IMR-90 (cell line): Measurements from ENCODE around the gene IGBP1. TPM values are rescaled to one million over a fixed set of nuclear protein-coding genes. Genes with fewer than 3 reads are reported as not detected.

ENCODE experiments used
- ATAC-seq: fragments of 200-7000 bp; cut with Tn5 transposase; 2 replicates; pipeline ENCODE4 v1.9.1; 2020; ENCODE audit warnings: low read depth, mild to moderate bottlenecking, moderate library complexity
- BruUV-seq: library from RNA; stranded (reverse); fragments of 400-500 nt; replicated peaks from 2 replicates; lab custom pipeline; 2021; lab: Mats Ljungman, UMichigan
- CTCF ChIA-PET: fragments of 300-600 bp; formaldehyde crosslinking; extraction: SDS; loops from one replicate; lab custom pipeline; 2021; ENCODE audit warnings: antibody characterized with exemption; lab: Yijun Ruan, JAX
- POLR2A ChIA-PET: fragments of 300-600 bp; sonication (Branson Sonifier 250); formaldehyde crosslinking; loops from one replicate; lab custom pipeline; 2022; ENCODE audit warnings: antibody characterized with exemption; ENCODE audit not compliant: unreplicated experiment; lab: Charles Lee
- DNase-seq: peaks from one replicate; pipeline ENCODE4 v3.0.0; 2013
- H2AFZ ChIP-seq: replicated peaks from 2 replicates; pipeline ENCODE3; 2013; ENCODE audit warnings: low read length, mild to moderate bottlenecking; ENCODE audit not compliant: poor library complexity
- H2AK5ac ChIP-seq: 2 replicates; pipeline ENCODE4 v1.6.1; 2013; ENCODE audit warnings: low read depth, low read length, inconsistent platforms
- H2AK9ac ChIP-seq: replicated peaks from 2 replicates; pipeline ENCODE3; 2013; ENCODE audit warnings: mild to moderate bottlenecking, low read depth, low read length, moderate library complexity; ENCODE audit not compliant: poor library complexity
- H2BK120ac ChIP-seq: 2 replicates; pipeline ENCODE4 v1.6.1; 2013; ENCODE audit warnings: low read depth, low read length, inconsistent platforms
- H2BK15ac ChIP-seq: 3 replicates; pipeline ENCODE4 v1.6.1; 2013; ENCODE audit warnings: low read depth, low read length, inconsistent platforms
- H2BK20ac ChIP-seq: 2 replicates; pipeline ENCODE4 v1.6.1; 2013; ENCODE audit warnings: low read depth, mild to moderate bottlenecking, inconsistent platforms, low read length, moderate library complexity
- H2BK5ac ChIP-seq: 2 replicates; pipeline ENCODE4 v1.6.1; 2013; ENCODE audit warnings: mild to moderate bottlenecking, low read depth, low read length, inconsistent platforms; ENCODE audit not compliant: poor library complexity, severe bottlenecking
- H3K14ac ChIP-seq: replicated peaks from 2 replicates; pipeline ENCODE4 v1.6.1; 2013; ENCODE audit warnings: low read depth, low read length, inconsistent platforms
- H3K18ac ChIP-seq: 2 replicates; pipeline ENCODE4 v1.6.1; 2013; ENCODE audit warnings: low read depth, low read length, control low read depth
- H3K23ac ChIP-seq: 2 replicates; pipeline ENCODE4 v1.6.1; 2013; ENCODE audit warnings: low read depth, low read length, inconsistent platforms
- H3K27ac ChIP-seq: 2 replicates; pipeline ENCODE4 v1.5.1; 2013; ENCODE audit warnings: mild to moderate bottlenecking, control low read depth, low read length; ENCODE audit not compliant: insufficient read depth
- H3K27me3 ChIP-seq: 2 replicates; pipeline ENCODE4 v1.6.1; 2013; ENCODE audit warnings: low read length; ENCODE audit not compliant: control insufficient read depth, insufficient read depth
- H3K36me3 ChIP-seq: 2 replicates; pipeline ENCODE4 v1.6.1; 2013; ENCODE audit warnings: low read length, mixed read lengths; ENCODE audit not compliant: control insufficient read depth, insufficient read depth
- H3K4ac ChIP-seq: 2 replicates; pipeline ENCODE4 v1.6.1; 2013; ENCODE audit warnings: low read depth, low read length, inconsistent platforms
- H3K4me1 ChIP-seq: 2 replicates; pipeline ENCODE4 v1.6.1; 2013; ENCODE audit warnings: low read length, mixed read lengths; ENCODE audit not compliant: control insufficient read depth, insufficient read depth
- H3K4me2 ChIP-seq: 2 replicates; pipeline ENCODE4 v1.6.1; 2013; ENCODE audit warnings: low read depth, mild to moderate bottlenecking, control low read depth, low read length, moderate library complexity
- H3K4me3 ChIP-seq: 2 replicates; pipeline ENCODE4 v1.5.1; 2013; ENCODE audit warnings: low read depth, mild to moderate bottlenecking, control low read depth, low read length, moderate library complexity; ENCODE audit not compliant: insufficient read depth
- H3K56ac ChIP-seq: 2 replicates; pipeline ENCODE4 v1.6.1; 2013; ENCODE audit warnings: low read length, inconsistent platforms; ENCODE audit not compliant: insufficient read depth; ENCODE audit errors: extremely low read depth
- H3K79me1 ChIP-seq, 2 experiments: 2 replicates each; pipeline ENCODE4 v1.6.1; 2013; ENCODE audit warnings: low read length in 2 of 2, inconsistent platforms in 1 of 2, low read depth in 1 of 2
- H3K9ac ChIP-seq: 2 replicates; pipeline ENCODE4 v1.6.1; 2013; ENCODE audit warnings: low read depth, low read length, control low read depth
- H3K9me1 ChIP-seq: 2 replicates; pipeline ENCODE4 v1.6.1; 2013; ENCODE audit warnings: low read length, inconsistent platforms; ENCODE audit not compliant: insufficient read depth
- H3K9me3 ChIP-seq: 2 replicates; pipeline ENCODE4 v1.6.1; 2013; ENCODE audit warnings: low read length; ENCODE audit not compliant: control insufficient read depth, insufficient read depth
- H4K20me1 ChIP-seq: 2 replicates; pipeline ENCODE4 v1.6.1; 2013; ENCODE audit warnings: low read length, inconsistent platforms; ENCODE audit not compliant: insufficient read depth
- H4K5ac ChIP-seq: 2 replicates; pipeline ENCODE4 v1.6.1; 2013; ENCODE audit warnings: mild to moderate bottlenecking, low read depth, low read length, control low read depth
- H4K8ac ChIP-seq, 2 experiments: 2 replicates each; pipeline ENCODE4 v1.6.1; 2013; ENCODE audit warnings: low read depth in 2 of 2, low read length in 2 of 2, control low read depth in 1 of 2, inconsistent platforms in 1 of 2
- H4K91ac ChIP-seq: 2 replicates; pipeline ENCODE4 v1.6.1; 2013; ENCODE audit warnings: low read depth, low read length, inconsistent platforms; ENCODE audit not compliant: insufficient read depth
- BHLHE40 ChIP-seq: fragments of 150-350 bp; IDR thresholded peaks from 2 replicates; pipeline ENCODE4 v1.6.1; 2016; ENCODE audit warnings: mild to moderate bottlenecking, low read depth, low read length
- CEBPB ChIP-seq: IDR thresholded peaks from 2 replicates; pipeline ENCODE4 v1.6.1; 2012; ENCODE audit warnings: low read depth, low read length, improper control_type of control experiment
- CHD1 ChIP-seq: IDR thresholded peaks from 2 replicates; pipeline ENCODE4 v1.6.1; 2012; ENCODE audit warnings: low read depth, low read length, improper control_type of control experiment
- FOS ChIP-seq: fragments of 150-350 bp; IDR thresholded peaks from 2 replicates; pipeline ENCODE4 v1.6.1; 2016; ENCODE audit warnings: low read depth, low read length
- MAFK ChIP-seq: IDR thresholded peaks from 2 replicates; pipeline ENCODE4 v1.6.1; 2012; ENCODE audit warnings: low read depth, low read length, improper control_type of control experiment
- MAZ ChIP-seq: IDR thresholded peaks from 2 replicates; pipeline ENCODE4 v1.6.1; 2012; ENCODE audit warnings: low read depth, mild to moderate bottlenecking, low read length, improper control_type of control experiment, moderate library complexity, borderline replicate concordance
- MXI1 ChIP-seq: IDR thresholded peaks from 2 replicates; pipeline ENCODE4 v1.6.1; 2012; ENCODE audit warnings: low read depth, mild to moderate bottlenecking, low read length, moderate library complexity, borderline replicate concordance
- POLR2A ChIP-seq: IDR thresholded peaks from 2 replicates; pipeline ENCODE4 v1.6.1; 2012; ENCODE audit warnings: mild to moderate bottlenecking, low read depth, low read length
- RAD21 ChIP-seq: IDR thresholded peaks from 2 replicates; pipeline ENCODE4 v1.6.1; 2012; ENCODE audit warnings: low read length, improper control_type of control experiment
- RCOR1 ChIP-seq: IDR thresholded peaks from 2 replicates; pipeline ENCODE4 v1.6.1; 2012; ENCODE audit warnings: mild to moderate bottlenecking, low read length, improper control_type of control experiment; ENCODE audit not compliant: insufficient replicate concordance
- SMC3 ChIP-seq: fragments of 150-350 bp; IDR thresholded peaks from 2 replicates; pipeline ENCODE4 v1.6.1; 2016; ENCODE audit warnings: low read depth, mild to moderate bottlenecking, antibody characterized with exemption, low read length, moderate library complexity
- WGBS, 2 experiments: methylation state at CpG; one replicate each; pipeline versions ENCODE4 v1.1.5 to v1.1.7; 2013; ENCODE audit warnings: missing lambda C conversion rate in 2 of 2; ENCODE audit not compliant: insufficient read length in 1 of 2; ENCODE audit errors: extremely low coverage in 2 of 2; 5-methylcytosine and 5-hydroxymethylcytosine counted together
- dilution Hi-C: fragments of 300-500 bp; cut with HindIII; formaldehyde crosslinking; loops from one replicate; pipeline ENCODE4 v1.14.3; 2018; ENCODE audit warnings: low sequenced_read_pairs; ENCODE audit not compliant: unreplicated experiment
- in situ Hi-C: fragments of 300-500 bp; cut with MboI; formaldehyde crosslinking; loops from 3 replicates; pipeline ENCODE4 v1.14.3; 2019; ENCODE audit warnings: low sequenced_read_pairs, inconsistent platforms, mixed read lengths
- intact Hi-C: fragments of 100-400 bp; cut with micrococcal nuclease; formaldehyde crosslinking; loops from 2 replicates; pipeline ENCODE4 v1.10.0; 2022
- polyA plus RNA-seq, 3 experiments: library from polyadenylated mRNA; depleted of rRNA; stranded (reverse); fragments of >200 nt; gene quantifications; 2 replicates each; pipeline ENCODE4 v1.2.3, GENCODE V29; 2012; ENCODE audit warnings: low replicate concordance in 1 of 3
- total RNA-seq: library from RNA; depleted of rRNA; stranded (reverse); fragments of >200 nt; gene quantifications from 2 replicates; pipeline ENCODE4 v1.2.3, GENCODE V29; 2012
- TF ChIP-seq, protein P1 (sequence below): conservative IDR thresholded peaks from 2 replicates; pipeline ENCODE4 v1.5.1; 2012; ENCODE audit warnings: mild to moderate bottlenecking, low read depth, low read length, improper control_type of control experiment

The IGBP1 gene
- total and polyA plus RNA-seq, 2 of the 4 experiments (the other 2 are of a cell fraction): 51.8 to 87.1 TPM

DNA sequence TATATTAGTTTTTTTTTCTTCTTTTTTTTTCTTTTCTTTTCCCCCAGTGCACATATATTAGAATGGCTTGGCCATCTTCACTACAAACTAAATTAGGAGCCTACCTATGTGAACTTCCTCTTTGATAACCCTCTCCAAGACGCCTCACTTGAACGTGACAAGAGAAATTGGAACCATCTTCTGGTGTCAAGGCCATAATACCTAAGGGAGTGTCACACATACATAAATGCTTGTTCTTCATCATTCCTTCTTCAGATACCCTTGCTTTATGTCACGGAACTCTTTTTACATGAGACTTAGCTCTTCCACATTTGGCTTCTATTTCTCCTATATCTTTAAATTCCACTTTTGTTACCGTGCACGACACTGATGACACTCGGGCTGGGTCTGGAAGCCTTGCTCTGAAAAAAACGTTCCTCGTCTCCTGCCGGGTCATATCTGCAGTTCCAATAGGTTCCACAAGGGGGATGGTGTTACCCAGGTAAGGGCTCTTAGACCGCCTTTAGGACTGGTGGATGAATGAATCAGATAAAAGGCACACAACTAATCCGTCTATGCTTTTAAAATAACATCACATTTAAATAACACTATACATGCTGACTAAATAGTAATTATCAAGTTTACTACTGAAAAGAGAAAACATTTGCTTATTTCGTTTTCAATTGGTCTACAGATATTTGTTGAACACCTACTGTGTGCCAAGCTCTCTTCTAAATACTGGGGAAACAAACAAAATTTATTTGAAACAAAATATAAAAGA is 63.9 kb downstream of the IGBP1 start:
- in situ Hi-C loops: no loop called here
- H3K36me3 ChIP-seq: no peaks in the 10 kb centered on the region
- no peak overlapping the region for H3K27ac ChIP-seq
- H2BK5ac ChIP-seq: no peak overlapping the region
- no peak for TF ChIP-seq FOS
- no peak for TF ChIP-seq CHD1
- TF ChIP-seq, protein P1, sequence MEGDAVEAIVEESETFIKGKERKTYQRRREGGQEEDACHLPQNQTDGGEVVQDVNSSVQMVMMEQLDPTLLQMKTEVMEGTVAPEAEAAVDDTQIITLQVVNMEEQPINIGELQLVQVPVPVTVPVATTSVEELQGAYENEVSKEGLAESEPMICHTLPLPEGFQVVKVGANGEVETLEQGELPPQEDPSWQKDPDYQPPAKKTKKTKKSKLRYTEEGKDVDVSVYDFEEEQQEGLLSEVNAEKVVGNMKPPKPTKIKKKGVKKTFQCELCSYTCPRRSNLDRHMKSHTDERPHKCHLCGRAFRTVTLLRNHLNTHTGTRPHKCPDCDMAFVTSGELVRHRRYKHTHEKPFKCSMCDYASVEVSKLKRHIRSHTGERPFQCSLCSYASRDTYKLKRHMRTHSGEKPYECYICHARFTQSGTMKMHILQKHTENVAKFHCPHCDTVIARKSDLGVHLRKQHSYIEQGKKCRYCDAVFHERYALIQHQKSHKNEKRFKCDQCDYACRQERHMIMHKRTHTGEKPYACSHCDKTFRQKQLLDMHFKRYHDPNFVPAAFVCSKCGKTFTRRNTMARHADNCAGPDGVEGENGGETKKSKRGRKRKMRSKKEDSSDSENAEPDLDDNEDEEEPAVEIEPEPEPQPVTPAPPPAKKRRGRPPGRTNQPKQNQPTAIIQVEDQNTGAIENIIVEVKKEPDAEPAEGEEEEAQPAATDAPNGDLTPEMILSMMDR: peak; percentile 55
- peak; percentile 54 for TF ChIP-seq RAD21
- peak; percentile 52 for TF ChIP-seq SMC3
- TF ChIP-seq MAZ: no peak
- no peak for TF ChIP-seq POLR2A
- TF ChIP-seq MAFK: no peak
- no peak for TF ChIP-seq MXI1
- TF ChIP-seq BHLHE40: no peak
- TF ChIP-seq CEBPB: no peak
- no peak for TF ChIP-seq RCOR1
- H3K79me1 ChIP-seq: no peaks in the 10 kb centered on the region
- H2BK20ac ChIP-seq: no peak overlapping the region
- no peak overlapping the region for H2AK9ac ChIP-seq
- no peak overlapping the region for H3K23ac ChIP-seq
- 0% methylated on average over 1 of the region's 12 CpGs; no CpG with 5 or more reads in 1 of the 2 experiments for WGBS, 2 experiments
- intact Hi-C loops: loop anchor here (2.0 kb wide), 1 partner anchor 238 kb away; no protein-coding TSS in a partner anchor
- no peak overlapping the region for H3K4me3 ChIP-seq
- H4K20me1 ChIP-seq: no peaks in the 10 kb centered on the region
- H3K27me3 ChIP-seq: peaks cover 8% of the 10 kb centered on the region; the same call in 1 of the 2 replicates
- no peak overlapping the region for H3K4me2 ChIP-seq
- H4K5ac ChIP-seq: no peak overlapping the region
- H3K9me3 ChIP-seq: 0 out of 2 replicates have a peak, but pooled peaks cover 2% of the 10 kb centered on the region
- dilution Hi-C loops: no loop called here
- no peak overlapping the region for H3K4ac ChIP-seq
- H4K8ac ChIP-seq: no peak overlapping the region
- H3K4me1 ChIP-seq: no peaks in the 10 kb centered on the region
- H3K56ac ChIP-seq: no peak overlapping the region
- no peak overlapping the region for H3K18ac ChIP-seq
- ChIA-PET CTCF (interaction anchor here (1.0 to 1.9 kb wide), 2 partner anchors 9 to 167 kb away, joined by 3 to 4 read pairs; no protein-coding TSS in a partner anchor), POLR2A (no interaction called here)
- ATAC-seq (peak; percentile 61; the same call in 1 of the 2 replicates), DNase-seq (peak; percentile 40)
- no peak overlapping the region for H2AK5ac ChIP-seq
- BruUV-seq: no TSS peak
- H3K9ac ChIP-seq: no peak overlapping the region
- no peaks in the 10 kb centered on the region for H3K9me1 ChIP-seq
- no peak overlapping the region for H2AFZ ChIP-seq
- H2BK15ac ChIP-seq: no peak overlapping the region
- H4K91ac ChIP-seq: no peak overlapping the region
- H3K14ac ChIP-seq: no peak overlapping the region
- no peak overlapping the region for H2BK120ac ChIP-seq
